ENCODE results near the gene PTPRO.
"Not testable (repeated sequence)": the region's sequence is repeated elsewhere in the genome, so short reads cannot be mapped to it uniquely, and the experiment has no call there.

The PTPRO gene

DNA sequence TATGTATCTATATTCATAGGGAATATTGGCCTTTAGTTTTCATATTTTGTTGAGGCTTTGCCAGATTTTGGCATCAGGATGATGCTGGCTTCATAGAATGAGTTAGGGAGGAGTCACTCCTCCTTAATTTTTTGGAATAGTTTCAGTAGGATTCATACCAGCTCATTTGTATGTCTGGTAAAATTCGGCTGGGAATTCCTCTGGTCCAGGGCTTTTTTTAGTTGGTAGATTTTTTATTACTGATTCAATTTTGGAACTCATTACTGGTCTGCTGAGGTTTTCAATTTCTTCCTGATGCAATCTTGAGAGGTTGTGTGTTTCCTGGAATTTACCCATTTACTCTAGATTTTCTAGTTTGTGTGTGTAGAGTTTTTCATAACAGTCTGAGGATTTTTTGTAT is 291.7 kb downstream of the PTPRO start:
- H3K36me3 ChIP-seq (ENCODE audit: control insufficient read depth, insufficient read depth, low read length) = no peaks in the 10 kb centered on the region
- no peaks in the 10 kb centered on the region for H3K27me3 ChIP-seq (ENCODE audit: control insufficient read depth, insufficient read depth, low read length)
- no CpG with 5 or more reads among the region's 1 CpG for WGBS (ENCODE audit: insufficient coverage, insufficient read length)
- H3K4me3 ChIP-seq (ENCODE audit: low read length) = no peak overlapping the region
- H3K4me1 ChIP-seq (ENCODE audit: control insufficient read depth, insufficient read depth, low read length) = no peaks in the 10 kb centered on the region
- no peaks in the 10 kb centered on the region; the same call in 1 of the 2 replicates for H3K9me3 ChIP-seq (ENCODE audit: control insufficient read depth, insufficient read depth, low read length)
- no peak for DNase-seq (ENCODE audit: low read depth, low spot score)
- H3K27ac ChIP-seq (ENCODE audit: low read length) = no peak overlapping the region

DNA sequence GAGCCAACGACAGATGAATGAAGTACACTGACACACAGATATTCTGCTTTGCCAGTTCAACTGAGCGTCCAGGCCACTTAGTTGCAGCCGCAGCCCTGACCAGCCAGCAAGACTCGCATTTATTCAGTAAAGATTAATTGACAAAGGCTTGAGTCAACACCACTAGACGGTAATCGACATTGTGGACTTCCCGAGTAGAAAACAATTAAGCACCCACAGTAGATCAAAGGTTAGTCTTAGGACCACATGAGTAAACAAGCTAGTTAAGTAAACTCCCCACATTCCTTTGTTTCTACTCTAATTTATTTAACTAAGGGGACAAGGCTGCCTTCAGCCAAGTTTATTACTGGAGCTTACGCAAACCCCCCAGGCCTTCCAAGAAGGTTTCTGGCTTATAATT is 294.2 kb downstream of the PTPRO start:
- not testable (repeated sequence) for H3K4me3 ChIP-seq (ENCODE audit: low read length)
- WGBS (ENCODE audit: insufficient coverage, insufficient read length) = no CpG with 5 or more reads among the region's 8 CpGs

GRCh38 chr12:15620741-15621539 is 298.6 kb downstream of the PTPRO start:
- no peak overlapping the region for H3K27ac ChIP-seq (ENCODE audit: low read length)
- DNase-seq (ENCODE audit: low read depth, low spot score) = no peak
- H3K36me3 ChIP-seq (ENCODE audit: control insufficient read depth, insufficient read depth, low read length) = no peaks in the 10 kb centered on the region

More for the DNA sequence above, 294.2 kb downstream of the PTPRO start:
- not testable (repeated sequence) for H3K27ac ChIP-seq (ENCODE audit: low read length); H3K4me1 ChIP-seq (ENCODE audit: control insufficient read depth, insufficient read depth, low read length); DNase-seq (ENCODE audit: low read depth, low spot score); H3K36me3 ChIP-seq (ENCODE audit: control insufficient read depth, insufficient read depth, low read length); H3K27me3 ChIP-seq (ENCODE audit: control insufficient read depth, insufficient read depth, low read length); H3K9me3 ChIP-seq (ENCODE audit: control insufficient read depth, insufficient read depth, low read length)

GRCh38 chr12:15625075-15625474 is 302.8 kb downstream of the PTPRO start:
- no peak overlapping the region for H3K4me3 ChIP-seq (ENCODE audit: low read length)
- no peaks in the 10 kb centered on the region for H3K4me1 ChIP-seq (ENCODE audit: control insufficient read depth, insufficient read depth, low read length)
- H3K27me3 ChIP-seq (ENCODE audit: control insufficient read depth, insufficient read depth, low read length) = no peaks in the 10 kb centered on the region
- H3K36me3 ChIP-seq (ENCODE audit: control insufficient read depth, insufficient read depth, low read length) = no peaks in the 10 kb centered on the region
- no peak for DNase-seq (ENCODE audit: low read depth, low spot score)
- no peaks in the 10 kb centered on the region; the same call in 1 of the 2 replicates for H3K9me3 ChIP-seq (ENCODE audit: control insufficient read depth, insufficient read depth, low read length)
- H3K27ac ChIP-seq (ENCODE audit: low read length) = no peak overlapping the region
- WGBS (ENCODE audit: insufficient coverage, insufficient read length) = no CpG with 5 or more reads among the region's 2 CpGs

More at GRCh38 chr12:15620741-15621539, 298.6 kb downstream of the PTPRO start:
- Histone ChIP-seq H3K9me3 (ENCODE audit: control insufficient read depth, insufficient read depth, low read length) (no peaks in the 10 kb centered on the region; the same call in 1 of the 2 replicates), H3K4me3 (ENCODE audit: low read length) (no peak overlapping the region), H3K27me3 (ENCODE audit: control insufficient read depth, insufficient read depth, low read length) (no peaks in the 10 kb centered on the region), H3K4me1 (ENCODE audit: control insufficient read depth, insufficient read depth, low read length) (no peaks in the 10 kb centered on the region)
- no CpG with 5 or more reads among the region's 4 CpGs for WGBS (ENCODE audit: insufficient coverage, insufficient read length)

- DNase-seq (ENCODE audit: low read depth, low spot score) = no peak
- WGBS (ENCODE audit: insufficient coverage, insufficient read length) = no CpG with 5 or more reads among the region's 4 CpGs
These were observed 306.0 kb downstream of the PTPRO start for GRCh38 chr12:15627995-15628945.

DNA sequence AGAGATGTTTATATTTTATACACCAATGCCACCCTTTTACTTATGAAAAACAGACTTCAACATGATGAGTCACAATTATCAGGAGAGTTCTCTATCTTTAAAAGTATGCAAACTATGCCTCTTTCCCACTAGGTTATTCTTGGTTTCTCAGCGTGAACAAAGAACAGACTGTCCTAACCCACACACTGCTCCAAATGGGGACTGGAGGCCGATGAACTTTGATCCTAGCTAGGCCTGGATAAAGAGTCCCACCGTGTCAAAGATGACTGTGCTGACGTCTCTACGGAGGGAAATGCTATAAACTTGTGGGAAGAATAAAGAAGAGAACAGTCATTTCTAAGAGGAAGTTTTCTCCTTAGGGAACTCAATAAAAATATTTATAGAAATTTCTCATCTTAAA is 306.8 kb downstream of the PTPRO start:
- H3K36me3 ChIP-seq (ENCODE audit: control insufficient read depth, insufficient read depth, low read length) = no peaks in the 10 kb centered on the region
- no CpG with 5 or more reads among the region's 5 CpGs for WGBS (ENCODE audit: insufficient coverage, insufficient read length)
- no peak overlapping the region for H3K27ac ChIP-seq (ENCODE audit: low read length)
- no peaks in the 10 kb centered on the region for H3K4me1 ChIP-seq (ENCODE audit: control insufficient read depth, insufficient read depth, low read length)
- no peak overlapping the region for H3K4me3 ChIP-seq (ENCODE audit: low read length)
- H3K9me3 ChIP-seq (ENCODE audit: control insufficient read depth, insufficient read depth, low read length) = no peaks in the 10 kb centered on the region
- DNase-seq (ENCODE audit: low read depth, low spot score) = no peak
- no peaks in the 10 kb centered on the region for H3K27me3 ChIP-seq (ENCODE audit: control insufficient read depth, insufficient read depth, low read length)

More at GRCh38 chr12:15627995-15628945, 306.0 kb downstream of the PTPRO start:
- H3K4me3 ChIP-seq (ENCODE audit: low read length) = no peak overlapping the region
- H3K9me3 ChIP-seq (ENCODE audit: control insufficient read depth, insufficient read depth, low read length) = no peaks in the 10 kb centered on the region
- no peaks in the 10 kb centered on the region for H3K27me3 ChIP-seq (ENCODE audit: control insufficient read depth, insufficient read depth, low read length)
- no peaks in the 10 kb centered on the region for H3K4me1 ChIP-seq (ENCODE audit: control insufficient read depth, insufficient read depth, low read length)
- H3K36me3 ChIP-seq (ENCODE audit: control insufficient read depth, insufficient read depth, low read length) = no peaks in the 10 kb centered on the region
- no peak overlapping the region for H3K27ac ChIP-seq (ENCODE audit: low read length)

DNA sequence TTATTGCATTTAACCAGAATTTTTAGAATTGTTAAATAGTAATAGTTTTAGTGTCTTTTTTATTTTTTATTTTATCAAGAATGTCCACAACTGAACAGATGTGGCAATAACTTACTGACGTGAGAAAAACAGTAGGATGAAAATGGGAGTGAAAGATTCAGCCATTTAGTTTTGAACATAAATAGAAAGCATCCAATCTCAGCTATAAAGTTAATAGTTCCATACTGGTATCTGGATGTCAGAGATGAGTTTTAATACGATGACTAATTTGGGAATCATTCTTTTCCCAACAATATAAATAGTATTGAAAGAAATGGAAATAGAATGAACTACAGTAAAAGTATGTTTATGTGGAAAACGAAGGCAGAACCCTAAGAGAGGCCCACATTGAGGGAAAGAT is 307.5 kb downstream of the PTPRO start:
- Histone ChIP-seq H3K27me3 (ENCODE audit: control insufficient read depth, insufficient read depth, low read length) (no peaks in the 10 kb centered on the region), H3K4me3 (ENCODE audit: low read length) (no peak overlapping the region), H3K9me3 (ENCODE audit: control insufficient read depth, insufficient read depth, low read length) (no peaks in the 10 kb centered on the region), H3K4me1 (ENCODE audit: control insufficient read depth, insufficient read depth, low read length) (no peaks in the 10 kb centered on the region), H3K27ac (ENCODE audit: low read length) (no peak overlapping the region), H3K36me3 (ENCODE audit: control insufficient read depth, insufficient read depth, low read length) (no peaks in the 10 kb centered on the region)
- no CpG with 5 or more reads among the region's 3 CpGs for WGBS (ENCODE audit: insufficient coverage, insufficient read length)
- DNase-seq (ENCODE audit: low read depth, low spot score) = no peak

GRCh38 chr12:15631007-15631715 is 308.9 kb downstream of the PTPRO start:
- H3K4me3 ChIP-seq (ENCODE audit: low read length) = no peak overlapping the region
- no peak for DNase-seq (ENCODE audit: low read depth, low spot score)
- no peaks in the 10 kb centered on the region for H3K36me3 ChIP-seq (ENCODE audit: control insufficient read depth, insufficient read depth, low read length)
- no peak overlapping the region for H3K27ac ChIP-seq (ENCODE audit: low read length)
- H3K4me1 ChIP-seq (ENCODE audit: control insufficient read depth, insufficient read depth, low read length) = no peaks in the 10 kb centered on the region
- H3K27me3 ChIP-seq (ENCODE audit: control insufficient read depth, insufficient read depth, low read length) = no peaks in the 10 kb centered on the region
- WGBS (ENCODE audit: insufficient coverage, insufficient read length) = no CpG with 5 or more reads among the region's 6 CpGs
- no peaks in the 10 kb centered on the region for H3K9me3 ChIP-seq (ENCODE audit: control insufficient read depth, insufficient read depth, low read length)

- Histone ChIP-seq H3K27me3 (ENCODE audit: control insufficient read depth, insufficient read depth, low read length) (no peaks in the 10 kb centered on the region), H3K4me3 (ENCODE audit: low read length) (no peak overlapping the region), H3K27ac (ENCODE audit: low read length) (no peak overlapping the region), H3K9me3 (ENCODE audit: control insufficient read depth, insufficient read depth, low read length) (no peaks in the 10 kb centered on the region), H3K4me1 (ENCODE audit: control insufficient read depth, insufficient read depth, low read length) (no peaks in the 10 kb centered on the region), H3K36me3 (ENCODE audit: control insufficient read depth, insufficient read depth, low read length) (no peaks in the 10 kb centered on the region)
- WGBS (ENCODE audit: insufficient coverage, insufficient read length) = 100% methylated on average over 2 of the region's 4 CpGs
- no peak for DNase-seq (ENCODE audit: low read depth, low spot score)
These were observed 310.4 kb downstream of the PTPRO start for GRCh38 chr12:15632708-15633107.

DNA sequence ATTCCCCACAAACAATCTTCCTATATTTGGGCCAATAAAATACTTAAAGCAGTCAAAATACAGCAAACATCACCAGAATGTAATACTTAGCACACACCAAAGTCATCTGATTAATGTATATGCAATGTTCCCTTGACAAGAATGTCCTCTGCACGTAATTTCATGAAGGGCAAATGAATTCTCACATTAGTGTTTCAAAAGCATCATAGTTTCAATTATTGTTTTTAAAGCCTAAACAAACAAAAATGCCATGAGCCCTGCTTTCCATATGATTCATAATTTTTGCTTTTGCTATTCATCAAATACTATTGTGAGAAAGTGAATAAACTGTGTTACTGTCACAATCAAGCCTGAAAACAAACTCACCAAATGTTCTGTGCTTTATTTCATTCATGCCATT is 310.9 kb downstream of the PTPRO start:
- Histone ChIP-seq H3K27ac (ENCODE audit: low read length) (no peak overlapping the region), H3K9me3 (ENCODE audit: control insufficient read depth, insufficient read depth, low read length) (no peaks in the 10 kb centered on the region), H3K27me3 (ENCODE audit: control insufficient read depth, insufficient read depth, low read length) (no peaks in the 10 kb centered on the region), H3K4me1 (ENCODE audit: control insufficient read depth, insufficient read depth, low read length) (no peaks in the 10 kb centered on the region), H3K4me3 (ENCODE audit: low read length) (no peak overlapping the region), H3K36me3 (ENCODE audit: control insufficient read depth, insufficient read depth, low read length) (no peaks in the 10 kb centered on the region)
- no CpG with 5 or more reads among the region's 1 CpG for WGBS (ENCODE audit: insufficient coverage, insufficient read length)
- no peak for DNase-seq (ENCODE audit: low read depth, low spot score)

All from iPS DF 6.9 (cell line).